ENCODE measurements around the gene ZSWIM9. TPM values are rescaled to one million over a fixed set of nuclear protein-coding genes. Genes with fewer than 3 reads are reported as not detected.

The ZSWIM9 gene
- total RNA-seq, 1 experiment from 2014 or later = 17.4 TPM

GRCh38 chr19:48186541-48186991, 16.1 kb downstream of the ZSWIM9 start:
- H3K4me1 Mint-ChIP-seq (ENCODE audit: low read depth, unreplicated experiment) = no peaks in the 10 kb centered on the region
- H3K27me3 Mint-ChIP-seq (ENCODE audit: unreplicated experiment) = no peaks in the 10 kb centered on the region
- no peak for TF ChIP-seq CTCF (IDR thresholded peaks at IDR 0.05; ENCODE audit: unreplicated experiment)
- intact Hi-C loops (cut with micrococcal nuclease; ENCODE audit: unreplicated experiment) = no loop called here
- no peak for DNase-seq
- no TSS peak for BruUV-seq (replicated peaks)
- H3K4me3 Mint-ChIP-seq (ENCODE audit: low read depth, unreplicated experiment) = no peak overlapping the region
- H3K27ac Mint-ChIP-seq (ENCODE audit: unreplicated experiment) = no peak overlapping the region
- CTCF ChIA-PET = no interaction called here
- no peaks in the 10 kb centered on the region for H3K9me3 Mint-ChIP-seq (ENCODE audit: low read depth, unreplicated experiment)
- H3K36me3 Mint-ChIP-seq (ENCODE audit: insufficient read depth, unreplicated experiment) = peaks cover 19% of the 10 kb centered on the region

- peaks cover 12% of the 10 kb centered on the region for H3K36me3 Mint-ChIP-seq (ENCODE audit: insufficient read depth, unreplicated experiment)
- H3K4me1 Mint-ChIP-seq (ENCODE audit: low read depth, unreplicated experiment) = no peaks in the 10 kb centered on the region
- peak; percentile 86 for DNase-seq
- no peaks in the 10 kb centered on the region for H3K27me3 Mint-ChIP-seq (ENCODE audit: unreplicated experiment)
- CTCF ChIA-PET = interaction anchor here (0.6 to 1.3 kb wide), 5 partner anchors 13 to 201 kb away, joined by 3 to 6 read pairs (median 3); no protein-coding TSS in a partner anchor
- no peaks in the 10 kb centered on the region for H3K9me3 Mint-ChIP-seq (ENCODE audit: low read depth, unreplicated experiment)
- TF ChIP-seq CTCF (IDR thresholded peaks at IDR 0.05; ENCODE audit: unreplicated experiment) = peak; percentile 49
- H3K27ac Mint-ChIP-seq (ENCODE audit: unreplicated experiment) = no peak overlapping the region
- BruUV-seq (replicated peaks) = no TSS peak
- intact Hi-C loops (cut with micrococcal nuclease; ENCODE audit: unreplicated experiment) = no loop called here
- no peak overlapping the region for H3K4me3 Mint-ChIP-seq (ENCODE audit: low read depth, unreplicated experiment)
Measured at GRCh38 chr19:48190288-48190884, 19.9 kb downstream of the ZSWIM9 start.

GRCh38 chr19:48190885-48191284, 20.4 kb downstream of the ZSWIM9 start:
- CTCF ChIA-PET = interaction anchor here (1.0 to 1.3 kb wide), 3 partner anchors 13 to 69 kb away, joined by 3 to 6 read pairs (median 4); no protein-coding TSS in a partner anchor
- Mint-ChIP-seq H3K36me3 (ENCODE audit: insufficient read depth, unreplicated experiment) (peaks cover 17% of the 10 kb centered on the region), H3K27me3 (ENCODE audit: unreplicated experiment) (no peaks in the 10 kb centered on the region), H3K9me3 (ENCODE audit: low read depth, unreplicated experiment) (no peaks in the 10 kb centered on the region), H3K27ac (ENCODE audit: unreplicated experiment) (no peak overlapping the region), H3K4me3 (ENCODE audit: low read depth, unreplicated experiment) (no peak overlapping the region), H3K4me1 (ENCODE audit: low read depth, unreplicated experiment) (no peaks in the 10 kb centered on the region)
- intact Hi-C loops (cut with micrococcal nuclease; ENCODE audit: unreplicated experiment) = no loop called here
- TF ChIP-seq CTCF (IDR thresholded peaks at IDR 0.05; ENCODE audit: unreplicated experiment) = no peak
- no peak for DNase-seq
- no TSS peak for BruUV-seq (replicated peaks)

- H3K27me3 Mint-ChIP-seq (ENCODE audit: unreplicated experiment) = no peaks in the 10 kb centered on the region
- CTCF ChIA-PET = no interaction called here
- no peaks in the 10 kb centered on the region for H3K4me1 Mint-ChIP-seq (ENCODE audit: low read depth, unreplicated experiment)
- no peak overlapping the region for H3K27ac Mint-ChIP-seq (ENCODE audit: unreplicated experiment)
- H3K4me3 Mint-ChIP-seq (ENCODE audit: low read depth, unreplicated experiment) = no peak overlapping the region
- BruUV-seq (replicated peaks) = no TSS peak
- no peaks in the 10 kb centered on the region for H3K9me3 Mint-ChIP-seq (ENCODE audit: low read depth, unreplicated experiment)
- no peak for TF ChIP-seq CTCF (IDR thresholded peaks at IDR 0.05; ENCODE audit: unreplicated experiment)
- no peak for DNase-seq
- intact Hi-C loops (cut with micrococcal nuclease; ENCODE audit: unreplicated experiment) = no loop called here
- H3K36me3 Mint-ChIP-seq (ENCODE audit: insufficient read depth, unreplicated experiment) = peaks cover 15% of the 10 kb centered on the region
Measured at GRCh38 chr19:48192750-48193149, 22.3 kb downstream of the ZSWIM9 start.

Data from Calu3 (cell line).